ENCODE data around the gene LRRC14B.

The LRRC14B gene

GRCh38 chr5:174876-175465 lies 16.3 kb upstream of the LRRC14B start:
- DNase-seq (ENCODE audit: low spot score), result no peak

- DNase-seq (ENCODE audit: low spot score), result no peak
Measured at GRCh38 chr5:176296-176823, 14.9 kb upstream of the LRRC14B start.

GRCh38 chr5:178110-178509 lies 13.2 kb upstream of the LRRC14B start:
- DNase-seq (ENCODE audit: low spot score), result no peak

GRCh38 chr5:179401-179800 lies 11.9 kb upstream of the LRRC14B start:
- DNase-seq (ENCODE audit: low spot score), result no peak

GRCh38 chr5:180286-180918 lies 10.9 kb upstream of the LRRC14B start:
- DNase-seq (ENCODE audit: low spot score), result no peak

GRCh38 chr5:181160-181559 lies 10.1 kb upstream of the LRRC14B start:
- no peak for DNase-seq (ENCODE audit: low spot score)

- DNase-seq (ENCODE audit: low spot score), result no peak
Measured at GRCh38 chr5:181566-181965, 9.7 kb upstream of the LRRC14B start.

- no peak for DNase-seq (ENCODE audit: low spot score)
Measured at GRCh38 chr5:182126-182525, 9.2 kb upstream of the LRRC14B start.

- no peak for DNase-seq (ENCODE audit: low spot score)
Measured at GRCh38 chr5:184471-184870, 6.8 kb upstream of the LRRC14B start.

GRCh38 chr5:185095-186070 lies 5.9 kb upstream of the LRRC14B start:
- DNase-seq (ENCODE audit: low spot score), result no peak

- DNase-seq (ENCODE audit: low spot score), result no peak
Measured at GRCh38 chr5:186091-187041, 4.9 kb upstream of the LRRC14B start.

GRCh38 chr5:187042-187431 lies 4.3 kb upstream of the LRRC14B start:
- no peak for DNase-seq (ENCODE audit: low spot score)

- DNase-seq (ENCODE audit: low spot score), result no peak
Measured at GRCh38 chr5:187617-188451, 3.5 kb upstream of the LRRC14B start.

- DNase-seq (ENCODE audit: low spot score), result peak; percentile 86
Measured at GRCh38 chr5:188488-189481, 2.5 kb upstream of the LRRC14B start.

GRCh38 chr5:189486-189885 lies 1.8 kb upstream of the LRRC14B start:
- DNase-seq (ENCODE audit: low spot score), result no peak

- DNase-seq (ENCODE audit: low spot score), result no peak
Measured at GRCh38 chr5:189976-190365, 1.3 kb upstream of the LRRC14B start.

- no peak for DNase-seq (ENCODE audit: low spot score)
Measured at GRCh38 chr5:190366-191035, 794 bp upstream of the LRRC14B start.

- DNase-seq (ENCODE audit: low spot score), result no peak
Measured at GRCh38 chr5:191949-192690, 825 bp downstream of the LRRC14B start.

Data from hematopoietic multipotent progenitor cell treated with erythropoietin and hydrocortisone succinate and interleukin-3 and kit ligand, for 17 days (in vitro differentiated cells).